Brain microvascular endothelial cell (primary cell): Measurements from ENCODE around the gene IL31RA.

Experiments
- DNase-seq: peaks from one replicate; pipeline ENCODE4 v3.0.0-alpha.2; 2020
- H3K27ac ChIP-seq: fragments of 250-450 bp; sonication (Bioruptor Pico); 2 replicates; pipeline ENCODE4 v1.5.1; 2020; ENCODE audit warnings: mild to moderate bottlenecking, moderate library complexity
- H3K27me3 ChIP-seq: fragments of 250-450 bp; sonication (Bioruptor Pico); replicated peaks from 2 replicates; pipeline ENCODE4 v1.5.1; 2020; ENCODE audit warnings: mild to moderate bottlenecking
- H3K36me3 ChIP-seq: fragments of 250-450 bp; sonication (Bioruptor Pico); replicated peaks from 2 replicates; pipeline ENCODE4 v1.5.1; 2020; ENCODE audit warnings: mild to moderate bottlenecking
- H3K4me3 ChIP-seq: 2 replicates; pipeline ENCODE4 v1.5.1; 2011; ENCODE audit warnings: low read depth, mild to moderate bottlenecking, control low read depth, low read length, moderate library complexity
- CTCF ChIP-seq: IDR thresholded peaks from 2 replicates; pipeline ENCODE4 v1.5.1; 2011; ENCODE audit warnings: low read depth, mild to moderate bottlenecking, moderate library complexity, low read length, control low read depth, inconsistent platforms; ENCODE audit errors: missing control alignments
- in situ Hi-C: cut with HindIII; loops from 2 replicates; pipeline ENCODE4 v1.10.0; 2017; ENCODE audit warnings: low sequenced_read_pairs, low pct_ligation_motif_present

The IL31RA gene

GRCh38 chr5:55880453-55880852, 29.3 kb downstream of the IL31RA start:
- no peak for TF ChIP-seq CTCF
- in situ Hi-C loops, result no loop called here
- no peaks in the 10 kb centered on the region for H3K36me3 ChIP-seq

GRCh38 chr5:55885359-55885758, 34.2 kb downstream of the IL31RA start:
- TF ChIP-seq CTCF, result no peak
- in situ Hi-C loops, result no loop called here
- Histone ChIP-seq H3K36me3 (no peaks in the 10 kb centered on the region), H3K27ac (no peak overlapping the region), H3K4me3 (no peak overlapping the region), H3K27me3 (no peaks in the 10 kb centered on the region)
- no peak for DNase-seq

More at GRCh38 chr5:55880453-55880852, 29.3 kb downstream of the IL31RA start:
- Histone ChIP-seq H3K4me3 (no peak overlapping the region), H3K27ac (no peak overlapping the region), H3K27me3 (no peaks in the 10 kb centered on the region)
- no peak for DNase-seq

GRCh38 chr5:55888205-55888604, 37.0 kb downstream of the IL31RA start:
- no peak for TF ChIP-seq CTCF
- no peak overlapping the region for H3K27ac ChIP-seq
- no peaks in the 10 kb centered on the region for H3K36me3 ChIP-seq
- H3K4me3 ChIP-seq, result no peak overlapping the region
- in situ Hi-C loops, result no loop called here
- no peaks in the 10 kb centered on the region for H3K27me3 ChIP-seq
- no peak for DNase-seq

- in situ Hi-C loops, result no loop called here
- H3K36me3 ChIP-seq, result no peaks in the 10 kb centered on the region
- no peak overlapping the region for H3K27ac ChIP-seq
- TF ChIP-seq CTCF, result no peak
- no peak overlapping the region for H3K4me3 ChIP-seq
- no peaks in the 10 kb centered on the region for H3K27me3 ChIP-seq
- no peak for DNase-seq
Observed at GRCh38 chr5:55892479-55892878, 41.3 kb downstream of the IL31RA start.

- in situ Hi-C loops, result no loop called here
- peak; percentile 15 for DNase-seq
- no peak overlapping the region for H3K4me3 ChIP-seq
- no peak for TF ChIP-seq CTCF
- no peaks in the 10 kb centered on the region for H3K27me3 ChIP-seq
- H3K27ac ChIP-seq, result no peak overlapping the region
- H3K36me3 ChIP-seq, result no peaks in the 10 kb centered on the region
Observed at GRCh38 chr5:55894135-55894534, 43.0 kb downstream of the IL31RA start.

- DNase-seq, result no peak
- H3K27me3 ChIP-seq, result no peaks in the 10 kb centered on the region
- in situ Hi-C loops, result no loop called here
- TF ChIP-seq CTCF, result no peak
- H3K4me3 ChIP-seq, result no peak overlapping the region
- H3K27ac ChIP-seq, result no peak overlapping the region
- H3K36me3 ChIP-seq, result no peaks in the 10 kb centered on the region
Observed at GRCh38 chr5:55895346-55895745, 44.2 kb downstream of the IL31RA start.
